ENCODE measurements around the gene ACVR2A.
A peak's percentile ranks its signal among the peaks of the same experiment; 100 is the strongest.

Gene ACVR2A

DNA sequence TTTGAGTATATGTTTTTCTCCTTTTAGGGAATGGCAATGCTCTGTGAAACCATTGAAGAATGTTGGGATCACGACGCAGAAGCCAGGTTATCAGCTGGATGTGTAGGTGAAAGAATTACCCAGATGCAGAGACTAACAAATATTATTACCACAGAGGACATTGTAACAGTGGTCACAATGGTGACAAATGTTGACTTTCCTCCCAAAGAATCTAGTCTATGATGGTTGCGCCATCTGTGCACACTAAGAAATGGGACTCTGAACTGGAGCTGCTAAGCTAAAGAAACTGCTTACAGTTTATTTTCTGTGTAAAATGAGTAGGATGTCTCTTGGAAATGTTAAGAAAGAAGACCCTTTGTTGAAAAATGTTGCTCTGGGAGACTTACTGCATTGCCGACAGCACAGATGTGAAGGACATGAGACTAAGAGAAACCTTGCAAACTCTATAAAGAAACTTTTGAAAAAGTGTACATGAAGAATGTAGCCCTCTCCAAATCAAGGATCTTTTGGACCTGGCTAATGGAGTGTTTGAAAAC is 82.3 kb downstream of the ACVR2A start:
- TF ChIP-seq, protein P1, sequence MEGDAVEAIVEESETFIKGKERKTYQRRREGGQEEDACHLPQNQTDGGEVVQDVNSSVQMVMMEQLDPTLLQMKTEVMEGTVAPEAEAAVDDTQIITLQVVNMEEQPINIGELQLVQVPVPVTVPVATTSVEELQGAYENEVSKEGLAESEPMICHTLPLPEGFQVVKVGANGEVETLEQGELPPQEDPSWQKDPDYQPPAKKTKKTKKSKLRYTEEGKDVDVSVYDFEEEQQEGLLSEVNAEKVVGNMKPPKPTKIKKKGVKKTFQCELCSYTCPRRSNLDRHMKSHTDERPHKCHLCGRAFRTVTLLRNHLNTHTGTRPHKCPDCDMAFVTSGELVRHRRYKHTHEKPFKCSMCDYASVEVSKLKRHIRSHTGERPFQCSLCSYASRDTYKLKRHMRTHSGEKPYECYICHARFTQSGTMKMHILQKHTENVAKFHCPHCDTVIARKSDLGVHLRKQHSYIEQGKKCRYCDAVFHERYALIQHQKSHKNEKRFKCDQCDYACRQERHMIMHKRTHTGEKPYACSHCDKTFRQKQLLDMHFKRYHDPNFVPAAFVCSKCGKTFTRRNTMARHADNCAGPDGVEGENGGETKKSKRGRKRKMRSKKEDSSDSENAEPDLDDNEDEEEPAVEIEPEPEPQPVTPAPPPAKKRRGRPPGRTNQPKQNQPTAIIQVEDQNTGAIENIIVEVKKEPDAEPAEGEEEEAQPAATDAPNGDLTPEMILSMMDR (conservative IDR thresholded peaks at IDR 0.05; ENCODE audit: low read depth, low read length) = no peak
- no peaks in the 10 kb centered on the region for H4K20me1 ChIP-seq (ENCODE audit: insufficient read depth)
- no peaks in the 10 kb centered on the region for H3K27me3 ChIP-seq (ENCODE audit: insufficient read depth, low read depth)
- no peaks in the 10 kb centered on the region for H3K79me2 ChIP-seq (ENCODE audit: insufficient read depth, low read depth)
- no peak overlapping the region for H2AFZ ChIP-seq (ENCODE audit: low read depth)
- H3K4me1 ChIP-seq (ENCODE audit: low read depth, poor library complexity, severe bottlenecking) = no peaks in the 10 kb centered on the region
- H3K36me3 ChIP-seq (ENCODE audit: insufficient read depth) = no peaks in the 10 kb centered on the region
- no peak overlapping the region for H3K4me3 ChIP-seq (IDR thresholded peaks at IDR 0.05; ENCODE audit: insufficient read depth, low read depth, low read length)
- H3K9ac ChIP-seq = no peak overlapping the region
- H3K27ac ChIP-seq = no peak overlapping the region
- no peak overlapping the region for H3K4me2 ChIP-seq

DNA sequence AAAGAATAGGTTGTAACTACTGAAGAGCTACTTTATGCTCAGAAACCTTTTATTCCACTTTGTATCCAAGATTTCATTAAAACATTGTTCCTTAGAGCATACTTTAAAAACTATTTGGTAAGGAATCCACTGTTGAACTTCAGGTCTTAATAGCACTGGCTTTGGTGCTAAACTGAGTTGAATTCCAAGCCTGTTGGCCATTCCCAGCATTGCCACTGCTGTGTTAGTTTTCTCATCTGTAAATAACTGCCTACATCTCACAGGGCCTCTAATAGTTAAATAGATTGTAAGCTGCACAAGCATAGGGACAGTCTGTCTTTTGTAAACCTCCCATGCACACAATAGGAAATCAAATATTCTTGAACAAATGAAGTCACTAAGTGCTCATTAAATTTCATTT is 89.1 kb downstream of the ACVR2A start:
- H4K20me1 ChIP-seq (ENCODE audit: insufficient read depth) = no peaks in the 10 kb centered on the region
- TF ChIP-seq, protein P1 (conservative IDR thresholded peaks at IDR 0.05; ENCODE audit: low read depth, low read length) = no peak

DNA sequence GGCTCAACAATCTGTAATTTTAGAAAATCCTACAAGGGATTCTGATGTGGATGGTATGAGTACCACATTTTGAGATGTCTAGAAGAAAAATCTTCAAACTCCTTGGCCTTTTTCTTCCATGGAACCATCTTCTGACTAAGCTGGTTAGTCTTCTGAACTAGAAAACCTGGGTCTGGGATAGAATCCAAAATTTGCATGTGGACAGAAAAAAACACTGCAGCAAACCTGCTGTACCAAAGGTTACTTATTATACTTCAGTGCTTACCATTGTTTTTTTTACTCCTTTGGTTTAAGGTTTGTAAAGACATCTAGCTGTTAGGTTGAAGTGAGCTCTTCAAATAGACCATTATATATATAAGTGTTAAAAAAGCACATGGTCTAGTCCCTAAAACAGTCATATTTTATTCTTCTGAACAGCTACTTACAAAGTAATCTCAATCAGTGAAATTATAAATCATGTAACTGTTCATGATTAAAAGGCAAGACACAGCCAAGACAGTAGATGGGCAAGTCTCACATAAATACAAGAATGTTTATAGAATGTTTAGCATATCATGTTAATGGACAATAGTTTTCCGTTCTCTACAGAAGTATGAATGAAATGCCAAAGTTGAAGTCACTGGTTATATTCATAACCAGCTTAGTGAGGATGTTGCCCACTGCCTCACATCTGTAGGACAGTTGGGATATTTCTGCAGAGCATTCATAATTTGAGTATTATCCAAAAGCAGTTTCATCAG is 90.2 kb downstream of the ACVR2A start:
- no peaks in the 10 kb centered on the region for H3K27me3 ChIP-seq (ENCODE audit: insufficient read depth, low read depth)
- H3K4me3 ChIP-seq (IDR thresholded peaks at IDR 0.05; ENCODE audit: insufficient read depth, low read depth, low read length) = no peak overlapping the region
- no peak overlapping the region for H3K9ac ChIP-seq
- no peaks in the 10 kb centered on the region for H3K79me2 ChIP-seq (ENCODE audit: insufficient read depth, low read depth)
- H3K4me1 ChIP-seq (ENCODE audit: low read depth, poor library complexity, severe bottlenecking) = no peaks in the 10 kb centered on the region
- H3K4me2 ChIP-seq = no peak overlapping the region
- H2AFZ ChIP-seq (ENCODE audit: low read depth) = no peak overlapping the region
- H4K20me1 ChIP-seq (ENCODE audit: insufficient read depth) = no peaks in the 10 kb centered on the region
- TF ChIP-seq, protein P1 (conservative IDR thresholded peaks at IDR 0.05; ENCODE audit: low read depth, low read length) = no peak
- no peak overlapping the region for H3K27ac ChIP-seq
- H3K36me3 ChIP-seq (ENCODE audit: insufficient read depth) = no peaks in the 10 kb centered on the region

More for the DNA sequence above, 89.1 kb downstream of the ACVR2A start:
- Histone ChIP-seq H3K36me3 (ENCODE audit: insufficient read depth) (no peaks in the 10 kb centered on the region), H3K27ac (no peak overlapping the region), H3K4me2 (no peak overlapping the region), H2AFZ (ENCODE audit: low read depth) (no peak overlapping the region), H3K27me3 (ENCODE audit: insufficient read depth, low read depth) (no peaks in the 10 kb centered on the region), H3K9ac (no peak overlapping the region), H3K4me3 (IDR thresholded peaks at IDR 0.05; ENCODE audit: insufficient read depth, low read depth, low read length) (no peak overlapping the region), H3K79me2 (ENCODE audit: insufficient read depth, low read depth) (no peaks in the 10 kb centered on the region), H3K4me1 (ENCODE audit: low read depth, poor library complexity, severe bottlenecking) (no peaks in the 10 kb centered on the region)

DNA sequence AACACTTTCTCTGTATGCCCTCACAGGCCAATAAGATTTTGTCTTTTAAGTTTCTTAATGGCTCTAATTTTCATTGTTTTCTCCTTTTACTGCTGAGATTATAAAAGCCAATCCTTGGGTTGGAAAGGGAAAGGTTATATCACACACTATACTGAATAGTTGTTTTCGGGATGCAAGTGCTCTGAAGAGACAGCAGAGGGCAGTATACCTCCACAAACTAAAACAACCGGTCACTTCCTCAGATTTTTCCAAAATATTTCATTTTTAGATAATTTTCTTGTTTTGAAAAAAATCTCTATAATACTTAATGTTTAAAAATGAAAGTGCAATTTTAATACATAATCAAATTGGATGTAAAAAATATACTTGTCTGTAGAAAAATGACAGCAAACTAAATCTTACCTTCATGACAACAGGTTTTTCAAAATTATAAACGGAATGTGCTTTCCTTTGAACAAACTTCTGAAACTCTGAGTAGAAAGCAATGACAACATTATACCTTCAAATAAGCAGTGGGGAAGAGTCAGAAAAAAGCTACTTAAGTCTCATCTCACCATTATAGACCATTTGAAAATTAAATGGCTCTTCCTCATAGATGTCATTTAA is 93.0 kb downstream of the ACVR2A start:
- Histone ChIP-seq H3K4me2 (no peak overlapping the region), H3K79me2 (ENCODE audit: insufficient read depth, low read depth) (no peaks in the 10 kb centered on the region), H3K36me3 (ENCODE audit: insufficient read depth) (no peaks in the 10 kb centered on the region), H3K4me3 (IDR thresholded peaks at IDR 0.05; ENCODE audit: insufficient read depth, low read depth, low read length) (no peak overlapping the region), H3K9ac (no peak overlapping the region), H4K20me1 (ENCODE audit: insufficient read depth) (no peaks in the 10 kb centered on the region), H3K4me1 (ENCODE audit: low read depth, poor library complexity, severe bottlenecking) (no peaks in the 10 kb centered on the region), H2AFZ (ENCODE audit: low read depth) (no peak overlapping the region), H3K27ac (no peak overlapping the region), H3K27me3 (ENCODE audit: insufficient read depth, low read depth) (no peaks in the 10 kb centered on the region)
- TF ChIP-seq, protein P1 (conservative IDR thresholded peaks at IDR 0.05; ENCODE audit: low read depth, low read length) = peak; percentile 72
